Measurements from ENCODE around the gene CEP57L1. TPM values are rescaled to one million over a fixed set of nuclear protein-coding genes. Genes with fewer than 3 reads are reported as not detected.

Gene CEP57L1
- total RNA-seq, 6 donors from 2014 or later = 6.8 to 34.6 (median 12.8) TPM

GRCh38 chr6:109178921-109179320 lies 83.6 kb downstream of the CEP57L1 start:
- 0 to 50% methylated on average over 1 of the region's 1 CpG for WGBS, 2 donors
- Histone ChIP-seq H3K4me1 (no peaks in the 10 kb centered on the region), H3K27ac (no peak overlapping the region), H3K36me3 (no peaks in the 10 kb centered on the region), H3K4me3 (no peak overlapping the region), H3K27me3 (no peaks in the 10 kb centered on the region), H3K9me3 (no peaks in the 10 kb centered on the region)
- DNase-seq (no peak), ATAC-seq (ENCODE audit: low FRiP score in 2 of 2) (no peak)
- no peak for TF ChIP-seq POLR2A (IDR thresholded peaks at IDR 0.05)

- Histone ChIP-seq H3K4me1 (no peaks in the 10 kb centered on the region), H3K4me3 (no peak overlapping the region), H3K36me3 (no peaks in the 10 kb centered on the region), H3K27me3 (no peaks in the 10 kb centered on the region), H3K27ac (no peak overlapping the region), H3K9me3 (no peaks in the 10 kb centered on the region)
- DNase-seq (no peak), ATAC-seq (ENCODE audit: low FRiP score in 2 of 2) (no peak)
- TF ChIP-seq EP300 (IDR thresholded peaks at IDR 0.05) (no peak), POLR2A (IDR thresholded peaks at IDR 0.05) (no peak), POLR2AphosphoS5 (IDR thresholded peaks at IDR 0.05) (no peak)
- TF ChIP-seq, protein P1, sequence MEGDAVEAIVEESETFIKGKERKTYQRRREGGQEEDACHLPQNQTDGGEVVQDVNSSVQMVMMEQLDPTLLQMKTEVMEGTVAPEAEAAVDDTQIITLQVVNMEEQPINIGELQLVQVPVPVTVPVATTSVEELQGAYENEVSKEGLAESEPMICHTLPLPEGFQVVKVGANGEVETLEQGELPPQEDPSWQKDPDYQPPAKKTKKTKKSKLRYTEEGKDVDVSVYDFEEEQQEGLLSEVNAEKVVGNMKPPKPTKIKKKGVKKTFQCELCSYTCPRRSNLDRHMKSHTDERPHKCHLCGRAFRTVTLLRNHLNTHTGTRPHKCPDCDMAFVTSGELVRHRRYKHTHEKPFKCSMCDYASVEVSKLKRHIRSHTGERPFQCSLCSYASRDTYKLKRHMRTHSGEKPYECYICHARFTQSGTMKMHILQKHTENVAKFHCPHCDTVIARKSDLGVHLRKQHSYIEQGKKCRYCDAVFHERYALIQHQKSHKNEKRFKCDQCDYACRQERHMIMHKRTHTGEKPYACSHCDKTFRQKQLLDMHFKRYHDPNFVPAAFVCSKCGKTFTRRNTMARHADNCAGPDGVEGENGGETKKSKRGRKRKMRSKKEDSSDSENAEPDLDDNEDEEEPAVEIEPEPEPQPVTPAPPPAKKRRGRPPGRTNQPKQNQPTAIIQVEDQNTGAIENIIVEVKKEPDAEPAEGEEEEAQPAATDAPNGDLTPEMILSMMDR (IDR thresholded peaks at IDR 0.05) = no peak
- 65 to 66% methylated on average over 1 of the region's 1 CpG for WGBS, 2 donors
Measured at GRCh38 chr6:109179507-109179906, 84.2 kb downstream of the CEP57L1 start.

DNA sequence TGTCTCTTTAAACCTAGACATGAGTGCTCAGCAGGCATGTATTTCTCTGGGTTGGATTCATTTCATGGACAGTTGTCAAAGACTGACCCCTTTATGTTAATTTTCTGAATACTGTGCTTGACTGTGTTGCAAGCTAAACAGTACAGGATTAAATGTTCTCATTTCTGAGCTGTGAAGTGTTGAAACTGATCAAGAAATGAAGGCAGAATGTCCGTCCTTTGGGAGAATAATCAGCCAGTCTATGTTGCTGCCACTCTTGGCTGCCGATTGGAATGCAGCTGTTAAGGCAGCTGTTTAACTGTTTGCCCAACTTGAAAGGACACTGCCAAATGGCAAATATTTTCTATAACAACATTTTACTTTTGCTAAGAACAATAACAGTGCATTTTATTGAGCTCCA lies 87.3 kb downstream of the CEP57L1 start:
- Histone ChIP-seq H3K9me3 (no peaks in the 10 kb centered on the region), H3K36me3 (no peaks in the 10 kb centered on the region), H3K4me3 (no peak overlapping the region), H3K27ac (no peak overlapping the region), H3K4me1 (no peaks in the 10 kb centered on the region), H3K27me3 (no peaks in the 10 kb centered on the region)
- TF ChIP-seq, protein P1 (IDR thresholded peaks at IDR 0.05) = no peak
- TF ChIP-seq POLR2AphosphoS5 (IDR thresholded peaks at IDR 0.05) (no peak), POLR2A (IDR thresholded peaks at IDR 0.05) (no peak), EP300 (IDR thresholded peaks at IDR 0.05) (no peak)
- DNase-seq = no peak
- 38 to 43% methylated on average over 2 of the region's 2 CpGs for WGBS, 2 donors
- no peak for ATAC-seq (ENCODE audit: low FRiP score in 2 of 2)

- ATAC-seq (ENCODE audit: low FRiP score in 2 of 2) (no peak), DNase-seq (no peak)
- no peaks in the 10 kb centered on the region for H3K27me3 ChIP-seq
- H3K9me3 ChIP-seq = no peaks in the 10 kb centered on the region
- TF ChIP-seq POLR2A (IDR thresholded peaks at IDR 0.05) (no peak), EP300 (IDR thresholded peaks at IDR 0.05) (no peak)
- TF ChIP-seq, protein P1 (IDR thresholded peaks at IDR 0.05) = no peak
- no peak overlapping the region for H3K27ac ChIP-seq
- no peak overlapping the region for H3K4me3 ChIP-seq
- no peaks in the 10 kb centered on the region for H3K36me3 ChIP-seq
- peaks cover 0 to 6% (median 0%) of the 10 kb centered on the region in 4 donors for H3K4me1 ChIP-seq
- 9 to 48% methylated on average over 2 of the region's 2 CpGs for WGBS, 2 donors
Measured at GRCh38 chr6:109183109-109183650, 87.9 kb downstream of the CEP57L1 start.

GRCh38 chr6:109184638-109185037 lies 89.3 kb downstream of the CEP57L1 start:
- peaks cover 0 to 6% (median 0%) of the 10 kb centered on the region in 4 donors for H3K4me1 ChIP-seq
- TF ChIP-seq EP300 (IDR thresholded peaks at IDR 0.05) (no peak), POLR2AphosphoS5 (IDR thresholded peaks at IDR 0.05) (no peak), POLR2A (IDR thresholded peaks at IDR 0.05) (no peak)
- TF ChIP-seq, protein P1 (IDR thresholded peaks at IDR 0.05) = no peak
- H3K9me3 ChIP-seq = no peaks in the 10 kb centered on the region
- no peak overlapping the region for H3K27ac ChIP-seq
- no peak overlapping the region for H3K4me3 ChIP-seq
- H3K36me3 ChIP-seq = no peaks in the 10 kb centered on the region
- DNase-seq (no peak), ATAC-seq (ENCODE audit: low FRiP score in 2 of 2) (no peak)
- 59 to 77% methylated on average over 3 of the region's 3 CpGs for WGBS, 2 donors
- no peaks in the 10 kb centered on the region for H3K27me3 ChIP-seq

Measured in upper lobe of left lung (tissue), 6 donors.